COR-L47 (cell line): ENCODE measurements around the gene KIF24.
"Not testable (repeated sequence)": the region's sequence is repeated elsewhere in the genome, so short reads cannot be mapped to it uniquely, and the experiment has no call there.

Source experiments
- DNase-seq: peaks from one replicate; lab custom pipeline; 2025; lab: John Stamatoyannopoulos, UW

The KIF24 gene, protein sequence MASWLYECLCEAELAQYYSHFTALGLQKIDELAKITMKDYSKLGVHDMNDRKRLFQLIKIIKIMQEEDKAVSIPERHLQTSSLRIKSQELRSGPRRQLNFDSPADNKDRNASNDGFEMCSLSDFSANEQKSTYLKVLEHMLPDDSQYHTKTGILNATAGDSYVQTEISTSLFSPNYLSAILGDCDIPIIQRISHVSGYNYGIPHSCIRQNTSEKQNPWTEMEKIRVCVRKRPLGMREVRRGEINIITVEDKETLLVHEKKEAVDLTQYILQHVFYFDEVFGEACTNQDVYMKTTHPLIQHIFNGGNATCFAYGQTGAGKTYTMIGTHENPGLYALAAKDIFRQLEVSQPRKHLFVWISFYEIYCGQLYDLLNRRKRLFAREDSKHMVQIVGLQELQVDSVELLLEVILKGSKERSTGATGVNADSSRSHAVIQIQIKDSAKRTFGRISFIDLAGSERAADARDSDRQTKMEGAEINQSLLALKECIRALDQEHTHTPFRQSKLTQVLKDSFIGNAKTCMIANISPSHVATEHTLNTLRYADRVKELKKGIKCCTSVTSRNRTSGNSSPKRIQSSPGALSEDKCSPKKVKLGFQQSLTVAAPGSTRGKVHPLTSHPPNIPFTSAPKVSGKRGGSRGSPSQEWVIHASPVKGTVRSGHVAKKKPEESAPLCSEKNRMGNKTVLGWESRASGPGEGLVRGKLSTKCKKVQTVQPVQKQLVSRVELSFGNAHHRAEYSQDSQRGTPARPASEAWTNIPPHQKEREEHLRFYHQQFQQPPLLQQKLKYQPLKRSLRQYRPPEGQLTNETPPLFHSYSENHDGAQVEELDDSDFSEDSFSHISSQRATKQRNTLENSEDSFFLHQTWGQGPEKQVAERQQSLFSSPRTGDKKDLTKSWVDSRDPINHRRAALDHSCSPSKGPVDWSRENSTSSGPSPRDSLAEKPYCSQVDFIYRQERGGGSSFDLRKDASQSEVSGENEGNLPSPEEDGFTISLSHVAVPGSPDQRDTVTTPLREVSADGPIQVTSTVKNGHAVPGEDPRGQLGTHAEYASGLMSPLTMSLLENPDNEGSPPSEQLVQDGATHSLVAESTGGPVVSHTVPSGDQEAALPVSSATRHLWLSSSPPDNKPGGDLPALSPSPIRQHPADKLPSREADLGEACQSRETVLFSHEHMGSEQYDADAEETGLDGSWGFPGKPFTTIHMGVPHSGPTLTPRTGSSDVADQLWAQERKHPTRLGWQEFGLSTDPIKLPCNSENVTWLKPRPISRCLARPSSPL (N-terminal part only)

DNA sequence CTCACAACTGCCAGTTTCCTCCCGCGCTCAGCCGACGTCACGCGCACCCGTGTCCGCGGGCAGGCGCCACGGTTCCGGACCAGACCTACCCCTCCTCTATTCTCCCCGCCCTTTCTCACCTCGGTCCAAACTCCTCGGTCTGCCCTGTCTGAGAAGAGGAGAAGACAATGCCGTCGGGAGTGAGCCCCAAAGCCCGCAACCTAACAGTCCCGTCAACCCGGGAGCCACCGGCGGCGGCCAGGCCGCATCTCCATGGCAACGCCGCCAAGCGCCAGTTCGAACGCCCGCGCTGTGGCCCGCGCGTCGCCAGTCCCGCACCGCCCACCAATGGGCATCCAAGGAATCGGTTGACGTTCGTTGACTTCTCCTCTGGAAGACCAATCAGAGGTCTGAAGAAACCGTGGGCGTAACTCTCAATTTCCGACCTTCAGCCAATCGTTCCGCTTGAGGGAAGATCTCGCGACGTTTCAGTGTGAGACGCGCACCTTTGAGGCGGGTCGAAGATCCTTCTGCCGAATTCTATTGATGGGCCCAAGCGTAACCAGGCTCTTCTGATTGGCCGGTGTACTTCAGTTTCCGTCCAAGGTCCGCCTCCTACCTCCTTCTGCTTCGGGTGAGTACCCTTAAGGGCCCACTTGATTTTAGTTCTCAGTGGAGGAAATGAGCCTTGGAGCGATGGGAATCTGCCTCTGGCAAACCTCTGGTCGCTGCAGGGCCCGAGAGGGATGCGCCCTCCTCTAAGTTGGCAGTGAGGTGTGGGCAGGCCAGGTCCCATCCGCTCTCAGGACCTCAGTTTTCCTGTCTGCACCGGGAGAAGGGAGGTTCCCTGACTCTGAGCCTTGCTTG, at the start of gene KIF24, which contains the start of gene NUDT2:
KIF24 (minus strand) TSS at position 282 of the 846 bp plus-strand sequence. CDS start 17,922 bp downstream, outside the sequence.
NUDT2 (plus strand) TSS at position 583 of the 846 bp plus-strand sequence. CDS start 9,471 bp downstream, outside the sequence.
- peak; percentile 100 for DNase-seq

DNA sequence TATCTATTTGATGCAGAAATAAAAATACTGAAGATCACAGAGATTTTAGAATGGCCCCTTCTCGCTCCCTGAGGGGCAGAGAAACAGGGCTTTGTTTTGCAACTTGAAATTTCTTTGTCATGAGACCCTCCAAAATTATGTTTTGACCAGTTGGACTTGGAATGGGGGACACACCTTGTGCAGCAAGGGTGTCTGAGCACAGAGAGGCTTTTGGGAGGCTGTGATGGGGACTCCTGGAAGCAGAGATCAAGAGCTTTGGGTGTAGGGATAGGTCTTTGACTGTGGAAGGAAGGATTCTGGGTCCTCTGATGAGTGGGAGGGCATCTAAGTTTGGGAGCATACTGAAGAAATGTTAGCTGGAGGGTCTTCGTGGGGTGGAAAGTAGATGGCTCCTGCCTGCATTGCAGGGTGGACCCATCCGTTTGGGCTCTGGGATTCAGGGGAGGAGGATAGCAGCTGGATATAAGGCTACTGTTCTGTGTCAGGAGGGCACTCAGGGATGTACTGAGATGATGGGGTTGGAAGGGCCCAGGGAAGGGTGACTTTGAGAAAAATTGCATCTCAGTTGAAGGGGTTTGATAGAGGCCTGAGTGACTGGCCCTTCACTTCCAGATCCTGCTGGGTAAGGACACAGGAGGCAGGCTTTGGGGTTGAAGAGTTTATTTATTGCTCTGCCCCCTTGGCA, 49.5 kb upstream of the KIF24 start:
- DNase-seq, result no peak

DNA sequence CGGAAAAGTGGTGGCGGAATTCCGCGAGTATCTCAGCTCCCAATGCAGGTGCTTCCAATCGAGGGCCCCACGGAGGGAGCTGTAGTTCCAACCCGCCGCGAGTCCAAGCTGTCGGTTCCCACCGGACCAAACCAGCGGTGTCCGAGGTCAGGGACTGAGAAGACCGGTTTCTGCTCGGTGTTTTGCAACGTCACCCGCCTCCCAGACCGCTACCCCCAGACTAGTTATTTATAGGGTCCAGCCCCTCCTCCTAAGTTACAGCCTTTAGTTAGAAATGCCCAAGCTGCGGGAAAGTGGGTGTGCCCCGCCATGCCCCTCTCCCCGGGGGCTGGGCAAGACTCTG, 48.3 kb upstream of the KIF24 start:
- peak; percentile 5 for DNase-seq

DNA sequence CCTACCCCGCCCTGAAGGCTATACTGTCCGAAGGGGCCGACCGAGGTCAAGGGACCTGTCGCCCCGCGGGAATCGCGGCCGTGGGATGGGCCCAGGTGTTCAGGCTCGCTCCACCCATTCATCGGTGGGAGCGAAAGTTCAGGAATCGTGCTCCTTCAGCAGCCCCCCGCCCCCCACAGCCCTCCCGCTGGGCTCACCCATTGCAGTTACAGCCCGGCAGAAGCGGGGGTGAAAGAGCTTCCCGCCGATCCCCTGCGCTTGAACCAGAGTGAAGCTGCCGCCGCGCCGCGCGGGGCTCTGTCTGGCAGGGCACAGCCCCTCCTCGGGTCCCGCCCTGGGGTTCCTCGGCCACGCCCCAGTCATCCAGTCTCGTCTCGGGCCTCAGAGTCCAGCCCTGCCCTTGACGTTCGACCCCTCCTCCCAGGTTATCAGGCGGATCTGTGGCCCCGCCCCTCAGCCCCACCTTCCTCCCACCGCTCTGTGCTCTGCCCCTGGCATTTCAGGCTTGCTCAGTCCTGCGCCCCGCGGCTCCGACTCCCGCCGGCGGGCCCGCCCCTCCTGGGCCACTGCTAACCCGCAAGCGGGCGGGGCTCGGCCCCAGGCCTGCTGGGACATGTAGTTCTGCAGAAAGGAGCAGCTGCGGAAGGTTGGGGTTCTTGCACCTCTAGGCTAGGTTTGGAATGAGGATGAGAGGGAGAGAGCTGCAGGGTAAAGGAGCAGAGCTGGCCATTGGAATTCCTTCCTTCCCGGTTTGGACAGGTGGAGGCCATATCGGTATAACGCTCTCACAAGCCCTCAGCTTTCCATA, 47.7 kb upstream of the KIF24 start, which contains the start of gene MYORG:
MYORG (minus strand) TSS at position 303 of the 808 bp plus-strand sequence. CDS start 3,955 bp downstream, outside the sequence.
- DNase-seq, result peak; percentile 80

DNA sequence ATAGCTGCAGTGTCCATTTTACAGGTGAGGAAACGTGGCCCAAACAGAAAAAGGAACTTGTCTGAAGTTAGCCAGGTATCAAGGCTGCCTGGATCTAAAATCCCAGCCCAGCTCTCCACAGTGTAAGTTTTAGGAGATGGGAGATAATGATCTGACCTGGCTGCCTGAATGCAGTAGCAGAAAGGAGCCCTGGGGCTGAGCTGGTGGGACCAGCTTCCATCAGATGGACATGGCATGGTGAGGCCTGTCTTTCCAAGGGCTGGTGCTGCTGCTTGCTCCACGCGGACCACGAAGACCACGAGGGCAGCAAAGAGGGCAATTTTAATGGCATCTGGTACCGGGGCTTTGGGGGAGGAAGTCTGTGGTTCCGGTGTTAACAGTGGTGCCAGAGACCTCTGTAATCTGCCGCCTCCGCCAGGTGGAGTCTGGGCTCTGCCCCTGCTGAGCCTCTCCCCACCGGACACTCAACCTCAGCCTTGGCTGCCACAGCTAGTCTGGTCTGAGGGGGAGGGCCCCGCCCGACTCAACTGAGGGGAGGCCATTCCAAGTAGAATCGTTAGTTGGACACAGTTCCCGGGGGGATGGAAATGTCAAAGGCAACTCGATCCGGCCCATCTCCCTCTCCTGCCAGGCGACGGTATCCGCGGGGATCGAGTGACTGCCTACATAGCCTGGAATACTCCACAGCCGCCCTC, 47.0 kb upstream of the KIF24 start:
- DNase-seq, result peak; percentile 23

DNA sequence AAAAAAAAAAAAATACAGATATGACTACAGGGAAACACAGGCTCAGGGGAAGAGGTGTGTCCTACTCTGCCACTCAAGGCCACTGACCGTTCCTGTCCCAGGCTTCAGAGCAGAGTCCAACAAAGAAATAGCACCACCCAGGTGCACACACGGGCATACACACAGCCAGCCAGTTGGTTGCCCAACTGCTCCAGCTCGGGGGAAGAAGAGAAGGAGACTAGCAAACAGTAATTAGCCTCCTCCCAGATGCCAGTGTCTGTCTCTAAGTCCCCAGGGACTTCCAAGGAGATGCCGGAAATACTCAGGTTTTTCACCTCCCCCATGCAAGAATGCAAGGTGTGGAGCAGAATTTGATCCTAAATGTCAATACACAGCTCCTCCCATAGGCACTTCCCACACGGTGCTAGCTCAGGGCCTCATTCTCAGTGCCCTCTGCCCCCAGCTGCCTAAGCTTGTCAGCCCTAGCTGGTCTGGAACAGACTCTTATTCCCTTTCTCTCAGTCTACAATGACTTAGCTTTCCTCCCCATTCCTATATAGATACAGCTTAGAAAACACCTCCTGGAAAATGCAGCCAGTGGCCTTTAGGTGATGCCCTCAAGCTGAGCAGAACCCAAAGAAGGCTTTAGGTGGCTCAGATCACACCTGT, 46.0 kb upstream of the KIF24 start:
- no peak for DNase-seq

DNA sequence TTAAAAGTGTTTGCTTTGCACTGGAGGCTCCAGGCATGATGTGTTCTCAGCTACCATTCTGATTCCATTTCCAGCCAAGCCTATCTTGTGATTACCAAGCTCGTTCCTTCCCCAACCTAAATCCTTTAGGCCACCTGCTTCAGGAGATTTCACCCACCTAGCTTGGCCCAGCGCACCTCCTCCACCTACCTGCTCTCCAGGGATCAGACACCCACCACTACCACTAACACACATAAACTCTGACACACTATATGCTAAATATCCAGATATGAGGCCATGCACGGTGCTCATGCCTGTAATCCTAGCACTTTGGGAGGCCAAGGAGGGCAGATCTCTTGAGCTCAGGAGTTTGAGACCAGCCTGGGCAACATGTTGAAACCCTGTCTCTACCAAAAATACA, 45.3 kb upstream of the KIF24 start:
- no peak for DNase-seq

DNA sequence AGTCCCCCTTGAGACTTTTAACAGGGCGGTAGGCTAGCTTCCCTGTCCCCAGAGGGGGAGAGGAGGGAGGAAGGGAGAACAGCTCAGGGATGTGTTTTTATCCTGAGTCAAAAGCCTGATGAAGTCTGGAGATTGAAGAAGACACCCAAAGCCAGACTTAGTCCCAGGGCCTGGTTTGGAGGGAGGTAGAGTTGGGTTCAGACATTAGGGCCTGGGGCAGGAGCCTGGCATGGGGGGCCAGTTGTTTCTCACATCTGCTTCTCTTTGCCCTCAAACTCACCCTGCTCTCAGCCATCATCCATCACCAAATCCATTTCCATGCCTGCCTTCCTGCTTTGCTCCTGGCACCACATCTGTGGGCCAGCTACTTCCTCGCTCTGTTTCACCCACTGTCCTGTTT, 44.7 kb upstream of the KIF24 start:
- DNase-seq, result no peak

DNA sequence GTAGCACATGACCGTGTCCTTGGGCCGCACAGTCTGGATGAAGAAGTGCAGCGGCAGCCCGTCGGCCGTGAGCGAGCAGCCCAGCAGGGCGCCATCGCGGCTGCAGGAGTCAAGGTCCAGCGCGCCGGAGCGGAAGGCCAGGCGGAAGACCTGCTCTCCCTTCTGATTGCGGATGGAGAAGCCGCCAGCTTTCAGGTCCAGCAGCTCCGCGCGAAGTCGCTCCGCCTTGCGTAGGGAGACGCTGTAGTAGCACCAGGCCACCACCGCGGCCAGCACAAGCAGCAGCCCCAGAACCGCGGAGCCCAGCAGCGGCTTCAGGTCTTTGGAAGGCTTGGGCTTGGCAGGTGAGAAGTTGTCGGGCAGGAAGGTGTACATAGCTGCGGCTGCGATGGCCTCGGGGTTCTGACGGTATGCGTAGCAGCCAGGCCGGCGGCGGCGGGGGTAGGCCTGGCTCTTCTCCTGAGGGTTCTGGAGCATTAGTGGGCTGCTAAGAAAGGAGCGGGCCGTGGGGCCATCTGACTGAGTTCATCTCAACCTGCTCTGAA, 43.5 kb upstream of the KIF24 start:
- DNase-seq, result no peak

DNA sequence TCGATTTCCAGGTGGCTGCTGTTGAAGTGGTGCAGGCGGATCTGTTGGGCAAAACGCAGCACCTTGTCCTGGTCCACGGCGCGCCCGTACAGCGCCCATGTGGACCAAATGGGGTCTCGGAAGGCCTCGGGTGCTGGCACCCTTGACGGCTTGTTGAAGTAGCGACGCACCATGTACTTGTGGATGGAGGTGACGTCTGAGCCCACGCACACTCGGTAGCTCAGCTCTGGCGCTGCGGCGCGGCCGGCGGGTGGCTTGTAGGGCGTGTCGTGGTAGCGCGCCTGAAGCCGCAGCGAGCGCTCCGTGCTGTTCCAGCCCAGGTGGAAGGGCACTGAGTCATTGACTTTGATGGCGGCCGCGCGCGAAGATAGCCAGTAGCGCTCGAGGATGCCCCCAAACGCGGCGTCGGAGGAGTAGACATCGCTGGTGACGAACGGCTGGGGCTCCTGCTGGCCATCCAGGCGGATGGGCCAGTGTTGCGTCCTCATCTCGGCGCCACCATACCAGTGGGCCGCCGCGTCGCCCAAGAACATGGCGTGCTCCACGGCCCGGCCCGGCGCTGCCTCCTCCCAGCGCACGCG, 42.9 kb upstream of the KIF24 start:
- DNase-seq, result no peak

DNA sequence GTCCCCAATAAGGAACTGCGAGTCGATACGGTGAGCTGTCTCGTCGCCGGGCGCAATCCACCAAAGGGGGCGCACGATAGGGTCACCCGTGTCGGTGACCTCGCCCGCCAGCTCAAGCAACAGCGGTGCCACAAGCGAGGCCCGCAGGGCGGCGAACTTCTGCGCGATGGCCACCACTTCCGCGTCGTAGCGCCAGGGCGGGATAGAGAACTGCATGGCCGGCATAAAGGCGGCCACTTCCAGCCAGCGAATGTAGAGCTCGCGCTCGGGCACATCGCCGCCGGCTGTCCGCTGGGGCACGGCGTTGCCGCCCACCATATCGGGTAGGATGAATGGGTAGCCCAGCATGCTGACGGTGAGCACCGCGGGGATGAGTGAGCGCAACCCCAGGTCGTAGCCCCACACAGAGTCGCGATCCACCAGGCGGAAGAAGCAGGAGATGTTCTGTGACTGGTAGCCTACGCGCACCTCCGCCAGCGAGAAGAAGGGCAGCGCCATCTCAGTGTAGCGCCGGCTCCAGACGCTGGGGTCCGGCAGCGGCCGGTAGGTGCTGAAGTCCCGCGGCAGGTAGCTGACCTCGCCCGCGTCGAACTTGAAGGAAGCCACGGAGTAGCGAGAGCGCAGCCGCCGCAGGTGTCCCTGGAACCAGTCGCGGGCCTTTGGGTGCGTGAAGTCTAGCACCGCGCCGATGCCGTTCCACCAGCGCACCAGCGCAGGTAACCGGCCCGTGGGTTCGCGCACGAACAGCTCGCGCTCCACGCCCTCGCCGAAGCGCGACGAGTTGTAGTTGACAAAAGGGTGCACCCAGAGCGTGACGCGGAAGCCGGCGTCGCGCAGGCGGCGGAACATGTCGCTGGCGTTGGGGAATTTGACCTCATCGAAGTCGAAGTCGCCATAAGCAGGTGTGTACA, 42.2 kb upstream of the KIF24 start:
- no peak for DNase-seq

DNA sequence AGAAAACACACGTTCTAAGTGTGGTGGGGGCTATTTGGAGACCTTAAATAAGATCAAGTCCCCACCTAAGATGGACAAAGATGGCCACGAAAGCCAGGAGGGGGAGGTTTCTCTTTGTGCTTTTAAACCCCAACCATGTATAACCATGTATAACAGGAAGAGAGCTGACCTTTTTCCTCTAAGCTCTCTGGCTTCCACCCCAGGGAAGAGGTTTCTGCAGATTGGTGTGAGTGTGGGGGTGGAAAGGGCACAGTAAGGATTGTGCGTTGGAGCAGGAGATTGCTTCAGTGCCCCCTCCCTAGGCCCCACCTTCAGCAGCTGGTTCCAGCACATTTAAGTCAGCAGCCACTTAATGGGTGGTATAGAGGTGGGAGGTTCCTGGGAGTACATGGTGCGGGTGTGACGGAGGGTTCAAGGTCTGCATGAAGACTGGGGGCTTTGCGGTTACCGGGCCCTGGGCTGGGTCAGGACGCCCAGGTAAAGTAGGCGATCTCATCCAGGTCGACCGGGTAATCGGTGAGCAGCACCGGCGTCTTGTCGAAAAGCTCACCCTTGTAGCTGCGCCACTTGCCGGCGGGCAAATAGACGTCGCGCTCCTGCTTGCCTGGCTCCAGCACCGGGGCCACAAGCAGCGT, 41.4 kb upstream of the KIF24 start:
- no peak for DNase-seq

DNA sequence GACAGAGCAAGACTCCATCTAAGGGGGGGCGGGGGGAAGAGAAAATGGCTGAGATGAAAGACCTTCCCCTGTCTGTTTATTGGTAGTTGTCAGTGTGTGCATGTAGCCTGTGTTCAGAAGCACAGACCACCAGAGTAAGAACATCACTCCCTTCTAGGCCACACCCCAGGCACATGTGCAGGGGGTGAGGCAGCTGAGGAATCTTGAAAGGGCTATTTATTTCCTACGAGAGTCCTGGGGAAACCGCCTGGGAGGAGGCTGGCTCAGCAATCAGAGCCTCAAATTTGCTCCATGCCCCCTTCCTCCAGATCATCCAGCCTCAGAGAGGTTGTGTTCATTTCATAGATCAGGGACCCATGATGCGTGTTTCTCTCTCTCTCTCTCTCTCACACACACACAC, 40.6 kb upstream of the KIF24 start:
- no peak for DNase-seq

DNA sequence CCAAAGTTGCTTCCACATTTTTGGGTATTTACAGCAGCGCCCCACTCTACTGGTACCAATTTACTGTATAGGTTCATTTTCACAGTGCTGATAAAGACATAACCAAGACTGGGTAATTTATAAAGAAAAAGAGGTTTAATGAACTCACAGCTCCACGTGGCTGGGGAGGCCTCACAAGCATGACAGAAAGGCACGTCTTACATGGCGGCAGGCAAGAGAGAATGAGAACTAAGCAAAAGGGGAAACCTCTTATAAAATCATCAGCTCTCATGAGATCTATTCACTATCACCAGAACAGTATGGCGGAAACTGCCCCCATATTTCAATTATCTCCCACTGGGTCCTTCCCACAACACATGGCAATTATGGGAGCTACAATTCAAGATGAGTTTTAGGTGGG, 39.7 kb upstream of the KIF24 start:
- not testable (repeated sequence) for DNase-seq

DNA sequence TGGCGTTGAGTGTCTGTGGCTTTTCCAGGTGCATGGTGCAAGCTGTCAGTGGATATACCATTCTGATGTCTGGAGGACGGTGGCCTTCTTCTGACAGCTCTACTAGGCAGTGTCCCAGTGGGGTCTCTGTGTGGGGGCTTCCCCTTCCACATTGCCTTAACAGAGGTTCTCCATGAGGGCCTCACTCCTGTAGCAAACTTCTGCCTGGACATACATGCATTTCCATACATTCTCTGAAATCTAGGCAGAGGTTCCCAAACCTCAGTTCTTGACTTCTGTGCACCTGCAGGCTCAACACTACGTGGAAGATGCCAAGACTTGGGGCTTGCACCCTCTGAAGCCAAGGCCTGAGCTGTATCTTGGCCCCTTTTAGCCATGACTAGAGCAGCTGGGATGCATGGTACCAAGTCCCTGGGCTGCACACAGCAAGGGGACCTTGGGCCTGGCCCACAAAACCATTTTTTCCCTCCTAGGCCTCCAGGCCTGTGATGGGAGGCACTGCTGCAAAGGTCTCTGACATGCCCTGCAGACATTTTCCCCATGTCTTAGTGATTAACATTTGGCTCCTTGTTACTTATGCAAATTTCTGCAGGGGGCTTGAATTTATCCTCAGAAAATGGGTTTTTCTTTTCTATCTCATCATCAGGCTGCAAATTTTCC, 38.8 kb upstream of the KIF24 start:
- DNase-seq, result not testable (repeated sequence)

DNA sequence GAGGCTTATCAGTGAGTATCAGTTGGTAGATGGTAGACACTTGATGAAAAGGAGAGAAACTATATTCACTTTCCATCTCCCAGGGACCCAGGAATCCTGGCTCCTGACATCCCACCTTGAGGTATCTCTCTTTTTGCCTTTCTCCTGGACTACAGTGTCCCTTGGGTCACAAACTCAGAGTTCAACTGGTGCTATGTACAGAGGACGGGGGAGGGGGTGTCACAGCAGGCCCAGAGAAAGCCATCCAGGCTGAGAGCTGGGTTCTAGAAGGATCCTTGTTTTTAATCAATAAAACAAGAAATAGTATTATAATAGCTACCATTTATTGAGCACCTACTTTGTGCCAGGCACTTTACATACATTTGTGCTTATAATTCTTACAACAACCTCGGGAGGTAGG, 37.3 kb upstream of the KIF24 start:
- no peak for DNase-seq
